Stimulated activated naive CD8-positive, alpha-beta T cell treated with anti-CD3 and anti-CD28 coated beads, Interleukin-15, Interleukin-2, amounts not matched to agents 100 ng/mL and 50 ng/mL, for 24 hours (primary cell): ENCODE measurements around the gene RANBP9.

Experiments used
- H3K27ac Mint-ChIP-seq: one replicate; pipeline ENCODE4 v1.8.0; 2021; ENCODE audit warnings: mild to moderate bottlenecking, mixed read lengths
- H3K27me3 Mint-ChIP-seq: one replicate; pipeline ENCODE4 v1.8.0; 2021; ENCODE audit warnings: mixed read lengths
- H3K36me3 Mint-ChIP-seq: one replicate; pipeline ENCODE4 v1.8.0; 2021; ENCODE audit warnings: low read depth, mixed read lengths
- H3K4me1 Mint-ChIP-seq: one replicate; pipeline ENCODE4 v1.8.0; 2021; ENCODE audit warnings: low read depth, mixed read lengths
- H3K4me3 Mint-ChIP-seq: one replicate; pipeline ENCODE4 v1.8.0; 2021; ENCODE audit warnings: mild to moderate bottlenecking, mixed read lengths
- H3K9me3 Mint-ChIP-seq: one replicate; pipeline ENCODE4 v1.8.0; 2021; ENCODE audit warnings: mixed read lengths

RANBP9 gene

GRCh38 chr6:13661647-13662046 lies 50.0 kb downstream of the RANBP9 start:
- H3K27me3 Mint-ChIP-seq = no peaks in the 10 kb centered on the region

GRCh38 chr6:13660893-13661292 lies 50.7 kb downstream of the RANBP9 start:
- H3K4me3 Mint-ChIP-seq = no peak overlapping the region
- H3K27me3 Mint-ChIP-seq = no peaks in the 10 kb centered on the region

More at GRCh38 chr6:13661647-13662046, 50.0 kb downstream of the RANBP9 start:
- H3K27ac Mint-ChIP-seq = no peak overlapping the region
- H3K4me3 Mint-ChIP-seq = no peak overlapping the region
- H3K4me1 Mint-ChIP-seq = peaks cover 71% of the 10 kb centered on the region
- peaks cover 9% of the 10 kb centered on the region for H3K36me3 Mint-ChIP-seq
- no peaks in the 10 kb centered on the region for H3K9me3 Mint-ChIP-seq

GRCh38 chr6:13660273-13660672 lies 51.4 kb downstream of the RANBP9 start:
- H3K36me3 Mint-ChIP-seq = peaks cover 13% of the 10 kb centered on the region
- no peaks in the 10 kb centered on the region for H3K9me3 Mint-ChIP-seq
- H3K4me1 Mint-ChIP-seq = peaks cover 67% of the 10 kb centered on the region
- H3K4me3 Mint-ChIP-seq = no peak overlapping the region
- no peaks in the 10 kb centered on the region for H3K27me3 Mint-ChIP-seq
- no peak overlapping the region for H3K27ac Mint-ChIP-seq

More at GRCh38 chr6:13660893-13661292, 50.7 kb downstream of the RANBP9 start:
- H3K4me1 Mint-ChIP-seq = peaks cover 69% of the 10 kb centered on the region
- no peak overlapping the region for H3K27ac Mint-ChIP-seq
- no peaks in the 10 kb centered on the region for H3K9me3 Mint-ChIP-seq
- peaks cover 11% of the 10 kb centered on the region for H3K36me3 Mint-ChIP-seq

- no peak overlapping the region for H3K27ac Mint-ChIP-seq
- no peaks in the 10 kb centered on the region for H3K27me3 Mint-ChIP-seq
- peaks cover 33% of the 10 kb centered on the region for H3K36me3 Mint-ChIP-seq
- peaks cover 35% of the 10 kb centered on the region for H3K4me1 Mint-ChIP-seq
- no peak overlapping the region for H3K4me3 Mint-ChIP-seq
- no peaks in the 10 kb centered on the region for H3K9me3 Mint-ChIP-seq
Measured at GRCh38 chr6:13655700-13656099, 55.9 kb downstream of the RANBP9 start.

GRCh38 chr6:13654496-13654895 lies 57.1 kb downstream of the RANBP9 start:
- H3K27ac Mint-ChIP-seq = no peak overlapping the region
- peaks cover 42% of the 10 kb centered on the region for H3K36me3 Mint-ChIP-seq
- peaks cover 31% of the 10 kb centered on the region for H3K4me1 Mint-ChIP-seq
- no peaks in the 10 kb centered on the region for H3K27me3 Mint-ChIP-seq
- H3K4me3 Mint-ChIP-seq = no peak overlapping the region
- no peaks in the 10 kb centered on the region for H3K9me3 Mint-ChIP-seq

- Mint-ChIP-seq H3K4me3 (no peak overlapping the region), H3K36me3 (peaks cover 48% of the 10 kb centered on the region), H3K9me3 (no peaks in the 10 kb centered on the region), H3K27me3 (no peaks in the 10 kb centered on the region), H3K4me1 (peaks cover 33% of the 10 kb centered on the region), H3K27ac (no peak overlapping the region)
Measured at GRCh38 chr6:13653296-13653695, 58.3 kb downstream of the RANBP9 start.

GRCh38 chr6:13649393-13649792 lies 62.2 kb downstream of the RANBP9 start:
- Mint-ChIP-seq H3K9me3 (no peaks in the 10 kb centered on the region), H3K27me3 (no peaks in the 10 kb centered on the region), H3K36me3 (peaks cover 44% of the 10 kb centered on the region), H3K27ac (peak overlapping the region; percentile 2), H3K4me3 (no peak overlapping the region), H3K4me1 (peaks cover 18% of the 10 kb centered on the region)

GRCh38 chr6:13648850-13649249 lies 62.8 kb downstream of the RANBP9 start:
- no peaks in the 10 kb centered on the region for H3K9me3 Mint-ChIP-seq
- H3K4me3 Mint-ChIP-seq = no peak overlapping the region
- H3K27me3 Mint-ChIP-seq = no peaks in the 10 kb centered on the region
- no peak overlapping the region for H3K27ac Mint-ChIP-seq
- peaks cover 17% of the 10 kb centered on the region for H3K4me1 Mint-ChIP-seq
- H3K36me3 Mint-ChIP-seq = peaks cover 44% of the 10 kb centered on the region

GRCh38 chr6:13643125-13643524 lies 68.5 kb downstream of the RANBP9 start:
- peaks cover 17% of the 10 kb centered on the region for H3K4me1 Mint-ChIP-seq
- H3K36me3 Mint-ChIP-seq = peaks cover 51% of the 10 kb centered on the region
- no peaks in the 10 kb centered on the region for H3K9me3 Mint-ChIP-seq
- no peak overlapping the region for H3K27ac Mint-ChIP-seq
- H3K4me3 Mint-ChIP-seq = no peak overlapping the region
- no peaks in the 10 kb centered on the region for H3K27me3 Mint-ChIP-seq

GRCh38 chr6:13641315-13641714 lies 70.3 kb downstream of the RANBP9 start:
- H3K27ac Mint-ChIP-seq = peak overlapping the region; percentile 59
- H3K4me3 Mint-ChIP-seq = no peak overlapping the region
- peaks cover 63% of the 10 kb centered on the region for H3K36me3 Mint-ChIP-seq
- H3K27me3 Mint-ChIP-seq = no peaks in the 10 kb centered on the region
- H3K4me1 Mint-ChIP-seq = peaks cover 29% of the 10 kb centered on the region
- no peaks in the 10 kb centered on the region for H3K9me3 Mint-ChIP-seq

- H3K4me3 Mint-ChIP-seq = no peak overlapping the region
- peaks cover 39% of the 10 kb centered on the region for H3K4me1 Mint-ChIP-seq
Measured at GRCh38 chr6:13638626-13639025, 73.0 kb downstream of the RANBP9 start.

GRCh38 chr6:13638014-13638413 lies 73.6 kb downstream of the RANBP9 start:
- H3K4me1 Mint-ChIP-seq = peaks cover 39% of the 10 kb centered on the region
- H3K9me3 Mint-ChIP-seq = no peaks in the 10 kb centered on the region
- H3K4me3 Mint-ChIP-seq = no peak overlapping the region
- H3K27me3 Mint-ChIP-seq = no peaks in the 10 kb centered on the region
- H3K36me3 Mint-ChIP-seq = peaks cover 69% of the 10 kb centered on the region
- no peak overlapping the region for H3K27ac Mint-ChIP-seq

More at GRCh38 chr6:13638626-13639025, 73.0 kb downstream of the RANBP9 start:
- Mint-ChIP-seq H3K9me3 (no peaks in the 10 kb centered on the region), H3K36me3 (peaks cover 74% of the 10 kb centered on the region), H3K27me3 (no peaks in the 10 kb centered on the region), H3K27ac (peak overlapping the region; percentile 14)

GRCh38 chr6:13635948-13636658 lies 75.5 kb downstream of the RANBP9 start:
- Mint-ChIP-seq H3K36me3 (peaks cover 71% of the 10 kb centered on the region), H3K4me3 (no peak overlapping the region), H3K27ac (peak overlapping the region; percentile 63), H3K9me3 (no peaks in the 10 kb centered on the region), H3K4me1 (peaks cover 43% of the 10 kb centered on the region), H3K27me3 (no peaks in the 10 kb centered on the region)

GRCh38 chr6:13633343-13633742 lies 78.3 kb downstream of the RANBP9 start:
- Mint-ChIP-seq H3K27me3 (no peaks in the 10 kb centered on the region), H3K4me1 (peaks cover 56% of the 10 kb centered on the region), H3K9me3 (no peaks in the 10 kb centered on the region), H3K27ac (no peak overlapping the region), H3K4me3 (no peak overlapping the region), H3K36me3 (peaks cover 74% of the 10 kb centered on the region)

GRCh38 chr6:13630499-13630898 lies 81.1 kb downstream of the RANBP9 start:
- Mint-ChIP-seq H3K4me1 (peaks cover 40% of the 10 kb centered on the region), H3K27me3 (no peaks in the 10 kb centered on the region), H3K27ac (peak overlapping the region; percentile 86), H3K9me3 (no peaks in the 10 kb centered on the region), H3K4me3 (peak overlapping the region; percentile 13), H3K36me3 (peaks cover 73% of the 10 kb centered on the region)
